Inflammatory macrophage treated with lipopolysaccharide for 4 hours (primary cell): ENCODE measurements around the gene PCDH15.

Source experiments
- DNase-seq: peaks from one replicate; pipeline ENCODE4 v3.0.0-alpha.2; 2020

Gene PCDH15

GRCh38 chr10:53839440-53840039 lies 961.5 kb downstream of the PCDH15 start:
- peak; percentile 11 for DNase-seq

GRCh38 chr10:53836638-53837037 lies 964.4 kb downstream of the PCDH15 start:
- no peak for DNase-seq

GRCh38 chr10:53833908-53834307 lies 967.1 kb downstream of the PCDH15 start:
- no peak for DNase-seq

GRCh38 chr10:53827261-53827660 lies 973.8 kb downstream of the PCDH15 start:
- no peak for DNase-seq

GRCh38 chr10:53808677-53809372 lies 992.2 kb downstream of the PCDH15 start:
- no peak for DNase-seq

GRCh38 chr10:53786236-53786900 lies 1014.7 kb downstream of the PCDH15 start:
- DNase-seq: no peak

- DNase-seq: no peak
Observed at GRCh38 chr10:53771701-53772100, 1029.3 kb downstream of the PCDH15 start.

GRCh38 chr10:53770903-53771302 lies 1030.1 kb downstream of the PCDH15 start:
- DNase-seq: no peak

GRCh38 chr10:53765311-53765710 lies 1035.7 kb downstream of the PCDH15 start:
- no peak for DNase-seq

GRCh38 chr10:53754596-53755250 lies 1046.3 kb downstream of the PCDH15 start:
- DNase-seq: no peak
